HG03108 (cell line): ENCODE measurements around the gene SLC6A8.

Experiments used
- ATAC-seq: cut with Tn5 transposase; IDR thresholded peaks from one replicate; pipeline ENCODE4 v1.9.1; 2021; ENCODE audit warnings: moderate library complexity; ENCODE audit not compliant: unreplicated experiment

Gene SLC6A8

DNA sequence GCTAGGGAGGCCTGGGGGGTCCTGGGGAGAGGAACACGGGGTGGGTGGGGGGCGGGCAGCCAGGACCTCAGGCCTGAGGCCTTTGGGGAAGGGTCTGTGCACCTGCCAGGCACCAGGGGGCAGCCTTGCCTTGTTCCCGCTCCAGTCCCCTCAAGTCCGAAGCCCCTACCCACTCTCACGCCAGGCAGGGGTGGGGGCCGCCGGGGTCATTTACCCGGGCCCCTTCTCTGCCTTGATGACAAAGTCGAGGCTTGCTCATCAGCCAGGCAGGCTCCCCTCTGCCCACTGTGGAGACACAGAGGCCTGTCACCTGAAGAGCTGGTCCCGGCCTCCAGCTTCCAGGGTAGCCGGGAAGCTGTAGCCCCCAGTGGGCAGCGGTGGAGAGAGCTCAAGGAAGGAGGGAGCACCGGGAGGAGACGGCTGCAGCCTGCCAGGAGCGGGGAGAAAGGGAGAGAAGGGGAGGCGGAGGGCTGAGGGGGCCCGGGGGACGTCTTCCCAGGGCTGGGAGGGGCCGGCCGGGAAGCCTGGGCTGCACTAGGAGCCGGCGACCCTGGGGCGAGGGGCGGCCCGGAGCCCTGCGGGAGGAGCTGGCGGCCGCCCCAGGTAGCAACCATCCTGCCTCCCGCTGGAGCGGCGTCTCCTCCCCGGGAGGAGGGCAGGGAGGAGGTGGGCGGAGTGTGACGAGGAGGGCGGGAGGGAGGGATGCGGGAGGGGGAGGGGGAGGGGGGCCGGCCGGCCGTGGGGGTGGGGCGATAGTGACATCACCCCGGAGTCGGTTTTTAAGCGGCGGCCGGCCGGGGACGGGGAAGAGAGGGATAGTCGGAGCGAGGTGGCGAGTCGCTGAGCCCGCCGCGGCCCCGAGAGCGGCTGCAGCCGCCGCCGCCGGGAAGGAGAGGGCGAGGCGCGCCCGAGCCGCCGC lies at the start of gene SLC6A8:
TSS of gene SLC6A8 (plus strand) at position 806 of the 919 bp plus-strand sequence. CDS start 649 bp downstream, outside the sequence.
- no peak for ATAC-seq

DNA sequence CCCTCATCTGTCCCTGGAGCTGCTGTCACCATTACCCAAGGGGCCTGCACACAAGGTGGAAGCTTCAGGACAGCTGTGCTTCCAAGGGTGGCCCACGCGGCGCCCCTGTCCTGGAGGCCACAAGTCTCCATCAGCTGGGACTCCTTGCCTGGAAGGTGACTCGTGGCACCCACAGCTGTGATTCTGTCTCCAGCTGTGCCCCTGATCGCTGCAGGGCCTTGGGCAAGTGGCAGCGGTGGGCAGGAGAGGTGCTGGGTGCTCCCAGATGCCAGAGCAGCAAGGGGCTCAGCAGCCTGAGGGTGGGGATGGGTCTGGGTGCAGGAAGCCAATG lies 49.7 kb upstream of the SLC6A8 start:
- ATAC-seq, result no peak

DNA sequence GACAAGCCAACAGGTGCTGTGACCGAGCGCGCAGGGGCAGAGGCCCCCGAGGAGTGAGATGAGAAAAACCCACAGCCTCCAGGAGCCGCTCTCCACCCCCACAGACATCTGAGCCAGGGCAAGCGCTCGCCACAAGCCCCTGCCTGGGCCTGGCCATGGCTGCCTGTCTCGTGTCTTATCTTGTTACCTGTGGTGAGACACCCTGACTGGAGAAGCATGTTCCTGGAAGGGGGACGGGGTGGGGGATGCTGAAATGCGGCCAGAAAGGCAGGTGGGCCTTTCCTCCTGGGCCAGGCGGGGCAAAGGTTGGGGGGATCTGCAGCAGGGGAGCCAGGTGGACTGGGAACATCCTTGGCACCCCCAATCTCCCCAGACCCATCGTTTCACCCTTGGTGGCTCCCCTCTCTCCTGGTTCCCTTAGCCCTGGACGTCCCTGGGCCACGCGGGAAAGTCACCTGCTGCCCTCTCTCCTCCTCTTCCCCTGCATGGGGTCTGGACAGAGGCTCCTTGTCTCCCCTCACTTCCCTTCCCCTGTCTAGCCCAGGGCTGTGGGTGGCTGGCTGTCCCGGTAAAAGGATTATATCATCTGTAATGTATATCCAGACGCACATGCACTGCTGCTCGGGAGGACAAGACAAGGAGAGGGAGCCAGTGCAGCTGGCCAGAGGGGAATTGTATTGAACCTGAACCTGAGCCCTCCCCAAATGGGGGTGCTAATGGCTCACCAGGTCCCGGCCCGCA lies 49.1 kb upstream of the SLC6A8 start:
- no peak for ATAC-seq

DNA sequence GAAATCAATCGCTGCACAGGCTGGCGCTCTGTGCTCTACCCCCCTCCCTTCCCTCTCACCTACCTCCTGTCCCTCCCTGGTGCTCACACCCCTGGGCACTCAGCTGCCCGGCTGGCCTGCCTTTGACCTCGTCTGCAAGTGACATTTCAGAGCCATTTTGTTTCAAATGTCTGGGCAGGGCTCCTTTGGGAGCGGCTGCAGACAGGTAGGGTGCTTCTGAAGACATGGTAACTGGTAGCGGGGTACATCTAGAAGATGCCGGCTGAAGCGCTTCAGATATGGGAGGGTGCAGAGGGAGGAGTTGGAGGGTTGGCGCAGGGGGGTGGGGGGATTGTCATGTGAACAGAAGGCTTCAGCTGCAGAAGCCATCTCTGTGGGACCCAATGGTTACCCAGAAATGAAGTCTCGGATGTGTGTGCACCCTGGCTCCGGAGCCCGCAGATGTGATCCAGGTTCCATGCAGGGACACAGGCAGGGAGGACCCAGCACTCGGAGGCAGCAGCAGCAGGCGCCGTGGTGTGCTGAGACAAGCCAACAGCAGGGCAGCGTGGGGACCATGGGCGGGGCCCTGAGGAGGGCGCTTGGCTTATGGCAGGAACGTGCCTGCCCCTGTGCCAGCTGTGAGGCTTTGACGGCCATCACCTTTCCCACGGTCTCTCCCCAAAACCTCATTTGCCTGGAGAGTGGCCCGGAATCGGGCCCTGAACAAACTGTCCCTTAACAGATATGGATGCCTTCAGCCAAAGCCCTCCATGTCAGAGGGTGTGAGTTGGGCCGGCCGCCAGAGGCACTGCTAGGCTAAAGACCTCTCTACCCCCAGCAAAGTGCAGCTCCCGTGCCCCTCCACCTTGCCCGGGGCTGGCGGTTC lies 48.3 kb upstream of the SLC6A8 start:
- no peak for ATAC-seq

DNA sequence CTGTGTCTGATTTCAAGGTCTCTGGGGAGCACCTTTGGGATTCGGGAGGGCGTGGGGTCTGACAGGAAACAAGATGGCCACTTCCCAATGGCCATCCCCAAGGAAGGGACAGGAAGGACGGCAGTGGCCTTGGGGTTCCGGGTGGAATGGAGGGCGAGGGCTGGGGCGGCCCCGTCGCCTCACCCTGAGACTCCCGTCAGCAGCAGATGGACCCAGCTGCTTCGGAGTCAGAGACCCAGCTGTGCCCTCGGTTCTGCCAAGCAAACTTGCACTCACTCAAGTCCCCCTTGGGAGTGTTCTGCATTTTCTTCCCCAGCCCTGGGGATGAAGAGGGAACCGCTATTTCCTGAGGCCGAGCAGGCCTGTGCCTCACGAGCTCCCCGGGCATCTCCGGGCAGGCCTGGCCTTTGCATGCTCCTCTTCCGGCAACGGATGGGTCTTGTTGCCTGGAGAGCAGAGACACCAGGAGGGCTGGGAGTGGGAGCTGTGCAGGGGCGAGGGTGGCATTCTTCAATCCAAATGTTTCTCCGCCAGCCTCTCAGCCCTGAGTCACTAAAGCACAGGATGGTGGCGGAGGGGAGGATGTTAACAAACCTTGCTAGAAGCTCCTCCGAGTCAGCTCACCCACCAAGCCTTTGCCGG lies 47.6 kb upstream of the SLC6A8 start:
- no peak for ATAC-seq

DNA sequence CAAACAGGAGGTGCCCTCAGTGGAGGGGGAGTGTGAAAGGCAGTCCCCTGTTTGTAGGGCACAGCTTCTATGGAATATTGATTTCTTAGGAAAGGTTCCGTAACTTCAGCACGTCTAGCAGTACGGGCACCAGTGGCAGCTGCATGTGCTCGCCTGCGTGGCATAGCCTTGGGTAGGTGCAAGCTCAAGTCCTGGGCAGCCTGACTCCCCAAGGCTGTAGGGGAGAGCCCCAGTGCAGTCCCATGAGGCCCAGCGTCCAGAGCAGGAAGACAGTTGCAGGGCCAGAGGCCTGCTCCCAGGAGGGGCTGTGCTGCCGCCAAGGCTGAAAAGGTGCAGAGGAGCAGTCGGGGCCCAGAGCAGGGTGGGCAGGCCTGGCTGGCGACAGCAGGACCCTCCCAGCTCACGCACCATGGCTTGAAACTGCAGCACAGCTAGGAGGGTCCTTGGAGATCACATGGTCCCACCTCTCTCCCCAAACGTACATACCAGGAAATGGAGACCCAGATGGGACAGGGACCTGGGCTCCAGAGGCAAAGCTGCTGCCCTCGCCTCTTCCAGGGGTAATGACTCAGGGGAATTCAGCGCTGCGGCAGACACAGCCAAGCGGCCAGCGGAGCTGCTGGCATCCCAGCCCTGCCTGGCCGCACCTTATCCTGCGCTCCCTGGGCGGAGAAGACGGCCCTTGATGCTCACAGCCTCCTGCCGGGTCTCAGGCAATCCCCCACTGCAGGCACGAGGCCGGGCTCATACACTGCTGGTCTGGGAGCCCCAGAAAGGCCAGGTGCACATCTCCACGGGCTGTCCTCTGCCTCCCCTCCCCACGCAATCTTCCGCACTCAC lies 46.8 kb upstream of the SLC6A8 start:
- ATAC-seq, result no peak

DNA sequence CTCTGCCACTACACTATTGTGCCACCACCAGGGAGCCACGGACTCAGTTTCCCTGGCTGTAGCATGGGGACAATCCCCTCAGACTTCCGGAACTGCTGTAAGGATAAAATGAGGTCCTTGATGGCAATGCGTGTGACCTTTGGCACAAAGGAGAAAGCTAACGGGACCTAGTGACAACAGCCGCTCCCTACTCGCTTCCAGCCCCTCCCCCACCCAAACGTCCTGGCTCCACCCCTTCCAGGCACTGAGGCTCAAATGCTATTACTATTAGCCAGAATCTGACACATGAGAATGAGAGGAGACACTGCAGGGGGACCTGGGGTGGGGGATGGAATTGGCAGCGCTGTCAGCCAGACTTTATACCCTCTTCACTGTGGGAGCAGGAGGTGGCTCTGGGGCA lies 46.1 kb upstream of the SLC6A8 start:
- no peak for ATAC-seq

DNA sequence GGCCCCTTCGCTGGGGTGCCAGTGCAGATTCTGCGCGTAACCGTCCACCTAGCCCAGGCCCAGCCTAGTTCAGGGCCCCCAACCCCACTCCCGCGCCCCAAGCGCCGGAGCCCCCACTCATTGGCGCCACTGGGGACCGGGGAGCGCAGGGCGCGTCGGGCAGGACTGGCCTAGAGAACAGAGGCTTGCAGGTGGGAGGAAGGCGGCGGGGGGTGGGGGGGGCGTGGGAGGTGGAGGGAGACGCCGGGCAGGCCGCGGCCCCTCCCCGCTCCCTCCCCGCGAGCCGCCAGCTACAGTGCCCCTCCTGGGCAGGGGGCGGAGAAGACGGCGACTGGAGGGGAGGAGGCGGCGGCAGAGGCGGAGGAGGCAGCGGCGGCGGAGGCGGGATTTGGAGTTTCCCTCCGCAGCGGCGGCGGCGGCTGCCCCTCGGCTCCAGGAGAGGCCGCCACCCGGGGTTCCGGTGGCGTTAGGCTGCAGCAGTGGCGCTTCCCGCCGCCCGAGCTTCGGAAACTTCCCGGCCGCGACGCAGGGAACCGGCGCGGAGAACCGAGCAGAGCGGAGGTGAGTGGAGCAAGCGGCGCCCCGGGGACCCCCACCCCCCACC lies 45.6 kb upstream of the SLC6A8 start:
- ATAC-seq, result no peak

DNA sequence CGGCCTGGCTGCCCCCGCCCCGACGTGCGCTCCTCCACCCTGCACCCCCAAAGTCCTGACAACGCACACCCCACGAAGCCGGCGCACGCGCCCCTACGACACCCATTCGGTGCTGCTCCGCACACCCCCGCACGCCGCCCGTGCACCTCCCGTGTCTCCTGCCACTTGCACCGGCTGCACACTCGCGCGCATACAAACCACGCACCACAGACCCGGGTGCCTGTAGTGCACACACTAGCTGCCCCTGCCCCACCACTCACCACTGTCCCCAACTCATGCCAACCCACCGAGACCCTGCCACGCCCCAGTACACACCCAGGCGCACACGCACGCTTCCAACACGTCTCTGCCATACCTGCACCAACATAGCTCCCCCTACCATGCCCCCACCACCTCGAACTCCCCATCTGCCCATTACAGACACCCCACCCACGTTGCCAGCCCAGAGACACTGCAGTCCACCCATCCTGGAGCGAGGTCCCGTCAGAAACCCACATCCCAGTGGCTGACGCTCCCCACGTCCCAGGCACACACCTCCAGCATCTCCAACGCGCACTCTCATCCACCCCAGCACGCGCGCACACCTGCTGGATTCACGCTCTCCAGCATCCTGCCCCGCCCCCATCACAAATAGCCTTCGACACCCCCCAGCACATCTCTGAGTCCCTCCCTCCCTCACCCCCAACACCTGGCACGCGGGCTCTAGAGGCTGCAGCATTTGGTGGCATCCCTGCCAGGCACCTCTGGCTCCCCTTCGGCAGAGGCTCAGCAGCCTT lies 44.9 kb upstream of the SLC6A8 start:
- no peak for ATAC-seq

DNA sequence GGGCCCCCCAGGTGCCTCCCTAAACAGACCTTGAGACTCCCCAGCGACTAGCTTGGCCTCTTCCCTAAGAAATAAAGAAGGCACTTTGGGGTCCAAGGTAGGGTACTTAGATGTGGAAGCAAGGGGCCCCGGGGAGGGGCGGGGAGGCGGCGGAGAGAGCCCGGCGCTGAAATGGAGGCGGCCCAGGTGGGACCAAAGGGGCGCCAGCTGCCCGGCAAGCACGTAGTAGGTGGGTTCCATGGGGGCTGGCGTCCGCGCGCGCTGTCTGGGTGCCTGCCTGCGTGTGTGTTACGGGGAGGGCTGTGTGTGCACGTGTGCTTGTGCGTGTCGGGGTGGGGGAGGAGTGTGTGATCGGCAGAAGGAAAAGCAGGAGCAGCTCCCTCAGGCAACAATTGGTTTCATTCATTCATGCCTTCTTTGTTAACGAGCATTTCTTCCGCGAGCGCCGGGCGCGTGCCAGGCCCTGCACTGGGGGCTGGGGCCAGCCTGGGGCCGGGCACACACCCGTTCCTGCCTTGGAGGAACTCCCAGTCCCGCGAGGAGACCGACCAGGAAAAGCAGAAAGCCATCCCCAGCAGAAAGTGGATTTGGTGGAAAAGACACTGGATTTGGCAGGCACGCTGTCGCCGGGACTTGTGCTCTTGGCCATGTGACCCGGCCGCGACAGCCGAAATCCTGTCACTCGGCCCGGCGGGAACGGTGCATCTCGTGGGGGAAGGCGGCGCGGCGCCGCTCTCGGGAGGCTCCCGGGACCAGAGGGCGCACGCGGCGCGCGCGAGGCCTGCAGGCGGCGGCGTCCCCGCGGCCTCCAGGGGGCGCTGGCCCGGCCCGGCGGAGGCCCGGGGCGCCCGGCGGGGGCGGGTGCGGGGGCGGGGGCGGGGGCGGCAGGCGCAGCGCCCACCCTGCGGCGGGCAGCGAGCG lies 44.0 kb upstream of the SLC6A8 start:
- no peak for ATAC-seq

DNA sequence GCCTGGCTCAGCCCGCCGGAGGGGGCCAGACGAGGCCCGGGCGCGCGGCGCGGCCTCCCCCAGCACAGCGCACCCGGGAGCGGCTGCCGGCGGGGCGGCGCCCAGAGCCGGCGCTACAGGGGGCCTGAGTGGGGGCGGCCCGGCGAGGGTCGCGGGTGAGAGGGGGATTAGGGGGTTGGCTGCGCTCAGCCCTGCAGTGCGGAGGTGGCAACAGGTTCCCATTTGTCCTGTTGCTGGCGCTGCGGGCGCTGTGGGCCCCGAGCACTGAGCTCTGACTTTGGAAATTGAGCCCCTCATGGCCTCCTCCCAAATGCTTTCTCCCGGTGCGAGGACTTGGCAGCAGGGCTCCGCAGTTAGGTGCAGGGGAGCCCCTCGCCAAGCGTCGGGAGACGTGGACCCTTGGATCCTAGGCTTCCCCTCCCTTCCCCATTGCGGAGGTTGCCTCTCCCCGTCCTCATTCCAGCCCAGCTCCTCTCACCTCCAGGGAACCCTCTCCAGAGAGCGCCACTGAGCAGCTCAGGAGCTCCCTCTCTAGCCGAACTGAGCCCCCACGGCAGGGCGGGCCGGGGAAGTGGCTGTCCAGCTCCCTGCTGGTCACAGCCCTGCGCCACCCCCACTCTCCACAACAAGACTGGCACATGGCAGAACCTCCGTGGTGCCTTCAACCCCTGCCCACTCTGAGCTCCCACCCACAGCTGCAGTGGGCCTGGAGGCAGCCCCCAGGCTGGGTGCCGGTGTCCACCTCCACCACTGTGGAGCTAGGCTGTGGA lies 43.2 kb upstream of the SLC6A8 start:
- no peak for ATAC-seq

DNA sequence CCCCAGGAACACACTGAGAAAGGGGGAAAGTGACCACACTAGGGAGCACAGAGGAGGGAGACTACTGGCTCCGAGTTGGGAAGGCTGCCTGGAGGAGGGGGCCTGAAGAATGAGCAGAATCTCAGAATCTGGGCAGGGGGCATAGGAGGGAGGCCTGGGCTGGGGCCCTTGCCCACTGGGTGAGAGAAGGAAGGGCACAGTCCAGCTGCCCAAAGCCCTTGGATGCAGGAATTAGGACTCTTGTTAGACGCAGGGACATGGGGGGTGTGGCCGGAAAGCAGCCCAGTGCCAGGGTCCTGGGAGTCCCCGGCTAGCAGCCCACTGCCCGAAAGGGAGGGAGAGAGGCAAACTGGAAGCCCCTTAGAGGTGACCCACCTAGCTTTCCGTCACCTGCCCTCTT lies 42.6 kb upstream of the SLC6A8 start:
- ATAC-seq, result no peak

DNA sequence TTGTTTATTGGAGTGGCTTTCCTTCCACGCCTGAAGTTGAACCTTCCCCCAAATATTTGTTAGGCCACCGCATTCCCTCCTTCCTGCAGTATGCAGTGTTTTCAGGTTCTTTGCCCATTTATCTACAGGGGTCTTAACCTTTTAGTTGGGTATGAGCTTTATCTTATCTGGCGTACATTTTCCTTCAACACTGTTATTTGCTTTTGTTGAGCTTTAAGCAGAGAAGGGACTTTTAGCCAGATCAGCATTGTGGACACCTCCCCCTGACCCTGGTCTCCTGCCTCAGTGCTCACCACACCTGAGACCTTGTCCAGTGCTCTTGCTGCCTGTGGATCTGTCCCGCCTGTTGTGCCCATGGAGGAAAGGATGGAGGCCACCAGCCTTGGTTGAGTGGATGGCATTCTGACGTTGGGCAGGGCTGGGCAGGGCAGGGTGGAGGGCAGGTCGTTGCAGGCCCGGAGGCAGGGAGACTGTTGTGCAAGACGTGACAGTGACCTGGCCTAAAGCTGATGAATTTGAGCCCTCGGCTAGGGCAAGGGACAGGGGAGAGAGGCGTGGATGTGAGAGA lies 41.7 kb upstream of the SLC6A8 start:
- ATAC-seq, result no peak

DNA sequence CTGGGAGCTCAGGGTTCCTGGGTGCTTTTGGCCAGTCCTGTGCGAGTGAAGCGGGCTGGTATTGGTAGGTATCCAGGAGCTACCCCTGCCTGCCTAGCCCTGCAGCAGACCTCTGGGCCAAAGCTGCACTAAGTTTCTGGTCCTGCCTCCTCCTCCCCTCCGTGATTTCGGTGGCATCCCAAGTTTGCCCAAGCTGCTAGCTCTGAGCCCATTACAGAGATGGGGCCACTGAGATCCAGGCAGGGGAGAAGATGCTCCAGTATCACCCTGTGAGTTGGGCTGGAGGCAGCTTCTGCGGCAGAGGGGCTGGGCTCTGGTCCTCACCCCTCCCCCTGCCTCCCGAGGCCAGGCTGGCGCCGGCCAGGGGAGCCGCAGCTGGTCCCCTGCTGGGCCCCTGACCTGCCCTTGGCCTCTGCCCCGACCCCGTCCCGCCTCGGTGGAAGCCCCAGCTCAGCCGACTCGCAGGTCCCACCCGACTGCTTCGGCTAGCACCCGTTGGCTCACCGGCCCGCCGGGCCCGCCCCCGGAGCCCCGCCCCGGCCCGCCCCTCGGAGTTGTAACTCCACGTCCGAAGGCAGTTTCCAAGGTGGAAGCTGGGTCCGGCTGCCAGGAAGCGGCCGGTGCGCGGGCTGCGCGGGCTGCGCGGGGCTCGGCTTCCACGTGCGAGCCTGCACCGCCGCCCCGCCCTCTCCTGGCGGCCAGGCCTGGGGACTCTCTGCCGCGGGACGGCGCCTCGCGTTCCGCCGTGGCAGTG lies 40.9 kb upstream of the SLC6A8 start, which contains the start of gene DUSP9:
TSS of gene DUSP9 (plus strand) at position 584 of the 754 bp plus-strand sequence. CDS start 751 bp downstream, outside the sequence.
- ATAC-seq, result no peak

DNA sequence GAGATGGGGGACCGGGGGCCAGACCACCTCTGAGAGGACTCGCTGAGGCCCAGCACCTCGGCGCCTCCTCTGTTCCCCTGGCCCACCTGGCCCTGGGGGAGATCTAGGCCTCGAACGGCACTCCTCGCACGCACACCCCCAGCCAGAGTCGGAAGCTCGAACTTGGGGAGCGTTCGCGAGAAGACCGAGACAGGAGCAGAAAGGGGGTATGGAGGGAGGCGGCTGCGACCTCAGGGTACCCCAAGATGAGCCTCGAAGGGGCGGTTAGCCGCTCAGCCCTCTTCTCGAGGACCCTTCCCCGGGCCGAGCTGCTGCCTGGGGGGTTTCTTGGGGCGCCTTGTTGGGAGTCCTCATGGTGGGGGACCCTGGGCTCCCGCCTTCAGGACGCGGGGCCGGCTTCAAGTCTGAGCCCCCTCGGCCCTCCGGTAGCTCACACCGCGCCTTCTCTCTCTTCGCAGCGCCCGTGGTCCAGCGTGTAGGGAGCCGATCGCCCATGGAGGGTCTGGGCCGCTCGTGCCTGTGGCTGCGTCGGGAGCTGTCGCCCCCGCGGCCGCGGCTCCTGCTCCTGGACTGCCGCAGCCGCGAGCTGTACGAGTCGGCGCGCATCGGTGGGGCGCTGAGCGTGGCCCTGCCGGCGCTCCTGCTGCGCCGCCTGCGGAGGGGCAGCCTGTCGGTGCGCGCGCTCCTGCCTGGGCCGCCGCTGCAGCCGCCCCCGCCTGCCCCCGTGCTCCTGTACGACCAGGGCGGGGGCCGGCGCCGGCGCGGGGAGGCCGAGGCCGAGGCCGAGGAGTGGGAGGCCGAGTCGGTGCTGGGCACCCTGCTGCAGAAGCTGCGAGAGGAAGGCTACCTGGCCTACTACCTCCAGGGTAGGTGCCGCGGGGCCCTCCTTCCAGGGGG lies 40.0 kb upstream of the SLC6A8 start:
- ATAC-seq, result no peak
